Thymus (tissue), 11 donors: ENCODE data around the gene CCDC27. TPM values are rescaled to one million over a fixed set of nuclear protein-coding genes. Genes with fewer than 3 reads are reported as not detected.

ENCODE experiments used
- DNase-seq, 9 donors: peaks; one replicate each; pipeline ENCODE4 v3.0.0-alpha.2; 2013; ENCODE audit warnings: low spot score in 9 of 9, low read depth in 6 of 9, missing footprints in 1 of 9
- H3K27ac ChIP-seq, 2 donors: one replicate each; pipeline ENCODE4 v1.5.1; 2013; ENCODE audit warnings: control low read depth in 1 of 2, low read depth in 1 of 2, low read length in 1 of 2, mild to moderate bottlenecking in 1 of 2, moderate library complexity in 1 of 2
- H3K27me3 ChIP-seq, 2 donors: one replicate each; pipeline ENCODE4 v1.5.1; 2013; ENCODE audit warnings: low read length in 1 of 2; ENCODE audit not compliant: control insufficient read depth in 2 of 2, insufficient read depth in 1 of 2
- H3K36me3 ChIP-seq, 2 donors: one replicate each; pipeline ENCODE4 v1.5.1; 2013; ENCODE audit warnings: low read length in 1 of 2, mild to moderate bottlenecking in 1 of 2, moderate library complexity in 1 of 2; ENCODE audit not compliant: control insufficient read depth in 2 of 2, insufficient read depth in 2 of 2
- H3K4me1 ChIP-seq, 2 donors: one replicate each; pipeline ENCODE4 v1.5.1; 2013; ENCODE audit warnings: low read length in 2 of 2; ENCODE audit not compliant: control insufficient read depth in 2 of 2, insufficient read depth in 2 of 2
- H3K4me3 ChIP-seq, 2 donors: one replicate each; pipeline ENCODE4 v1.5.1; 2013; ENCODE audit warnings: low read length in 2 of 2, control low read depth in 1 of 2, mild to moderate bottlenecking in 1 of 2
- H3K9me3 ChIP-seq, 2 donors: one replicate each; pipeline ENCODE4 v1.5.1; 2013; ENCODE audit warnings: low read length in 1 of 2, mild to moderate bottlenecking in 1 of 2; ENCODE audit not compliant: control insufficient read depth in 2 of 2, insufficient read depth in 1 of 2
- WGBS: extraction: QIAGEN DNeasy Blood & Tissue Kit; methylation state at CpG from one replicate; pipeline ENCODE4 v1.1.7; 2013; 5-methylcytosine and 5-hydroxymethylcytosine counted together
- polyA plus RNA-seq: library from polyadenylated mRNA; stranded (reverse); fragments of 200-250 nt; gene quantifications from one replicate; pipeline ENCODE4 v1.2.3, GENCODE V29; 2013
- total RNA-seq: library from RNA; stranded (reverse); fragments of 120-200 nt; gene quantifications from one replicate; pipeline ENCODE4 v1.2.4, GENCODE V29; 2013
- donor health status: healthy.

CCDC27 gene
- total and polyA plus RNA-seq, 2 donors, result 0.02 TPM; not detected in 1

GRCh38 chr1:3783651-3784474, 31.6 kb downstream of the CCDC27 start:
- Histone ChIP-seq H3K9me3 (no peaks in the 10 kb centered on the region), H3K27ac (no peak overlapping the region), H3K4me3 (no peak overlapping the region), H3K36me3 (peaks cover 65 to 90% of the 10 kb centered on the region in 2 donors), H3K4me1 (no peaks in the 10 kb centered on the region), H3K27me3 (no peaks in the 10 kb centered on the region)
- no peak for DNase-seq
- 96% methylated on average over 30 of the region's 30 CpGs for WGBS

GRCh38 chr1:3785045-3785444, 32.8 kb downstream of the CCDC27 start:
- Histone ChIP-seq H3K27ac (no peak overlapping the region), H3K4me3 (no peak overlapping the region), H3K27me3 (no peaks in the 10 kb centered on the region), H3K4me1 (no peaks in the 10 kb centered on the region), H3K36me3 (peaks cover 53 to 87% of the 10 kb centered on the region in 2 donors), H3K9me3 (no peaks in the 10 kb centered on the region)
- no peak for DNase-seq
- WGBS, result 95% methylated on average over 13 of the region's 13 CpGs

- H3K27ac ChIP-seq, result no peak overlapping the region
- no peak for DNase-seq
- no peaks in the 10 kb centered on the region for H3K27me3 ChIP-seq
- WGBS, result 95% methylated on average over 14 of the region's 14 CpGs
- H3K4me1 ChIP-seq, result no peaks in the 10 kb centered on the region
- peaks cover 50 to 86% of the 10 kb centered on the region in 2 donors for H3K36me3 ChIP-seq
- no peaks in the 10 kb centered on the region for H3K9me3 ChIP-seq
- H3K4me3 ChIP-seq, result no peak overlapping the region
These were observed 33.4 kb downstream of the CCDC27 start for GRCh38 chr1:3785456-3786157.

- Histone ChIP-seq H3K4me3 (no peak overlapping the region), H3K27ac (no peak overlapping the region), H3K36me3 (peaks cover 43 to 81% of the 10 kb centered on the region in 2 donors), H3K4me1 (no peaks in the 10 kb centered on the region), H3K9me3 (no peaks in the 10 kb centered on the region), H3K27me3 (no peaks in the 10 kb centered on the region)
- no peak for DNase-seq
- 98% methylated on average over 45 of the region's 45 CpGs for WGBS
These were observed 34.5 kb downstream of the CCDC27 start for GRCh38 chr1:3786468-3787348.

- 95% methylated on average over 10 of the region's 10 CpGs for WGBS
- Histone ChIP-seq H3K27ac (no peak overlapping the region), H3K27me3 (no peaks in the 10 kb centered on the region), H3K36me3 (peaks cover 39 to 75% of the 10 kb centered on the region in 2 donors), H3K4me3 (no peak overlapping the region), H3K4me1 (no peaks in the 10 kb centered on the region), H3K9me3 (no peaks in the 10 kb centered on the region)
- no peak for DNase-seq
These were observed 35.1 kb downstream of the CCDC27 start for GRCh38 chr1:3787349-3787715.

- H3K27ac ChIP-seq, result no peak overlapping the region
- no peak for DNase-seq
- H3K4me3 ChIP-seq, result no peak overlapping the region
- no peaks in the 10 kb centered on the region for H3K9me3 ChIP-seq
- no peaks in the 10 kb centered on the region for H3K4me1 ChIP-seq
- peaks cover 33 to 72% of the 10 kb centered on the region in 2 donors for H3K36me3 ChIP-seq
- no peaks in the 10 kb centered on the region for H3K27me3 ChIP-seq
- 98% methylated on average over 26 of the region's 26 CpGs for WGBS
These were observed 35.7 kb downstream of the CCDC27 start for GRCh38 chr1:3787745-3788605.

GRCh38 chr1:3788756-3789420, 36.6 kb downstream of the CCDC27 start:
- WGBS, result 96% methylated on average over 16 of the region's 16 CpGs
- H3K36me3 ChIP-seq, result peaks cover 31 to 66% of the 10 kb centered on the region in 2 donors
- DNase-seq, result no peak
- H3K27ac ChIP-seq, result no peak overlapping the region
- no peaks in the 10 kb centered on the region for H3K27me3 ChIP-seq
- H3K4me3 ChIP-seq, result no peak overlapping the region
- H3K4me1 ChIP-seq, result peaks cover 0 to 4% of the 10 kb centered on the region in 2 donors
- H3K9me3 ChIP-seq, result no peaks in the 10 kb centered on the region
